ENCODE results near the gene CDKN2D. TPM values are rescaled to one million over a fixed set of nuclear protein-coding genes. Genes with fewer than 3 reads are reported as not detected.
"Not testable (repeated sequence)": the region's sequence is repeated elsewhere in the genome, so short reads cannot be mapped to it uniquely, and the experiment has no call there.

The CDKN2D gene
- total RNA-seq, 1 donor from 2014 or later = 17.1 TPM

GRCh38 chr19:10533646-10534386, 35.0 kb downstream of the CDKN2D start:
- H3K4me3 ChIP-seq (ENCODE audit: low read depth, low read length) = no peak overlapping the region
- no peak for TF ChIP-seq CTCF (conservative IDR thresholded peaks at IDR 0.05; ENCODE audit: low read depth, low read length)
- no peak for DNase-seq (ENCODE audit: low read depth)

GRCh38 chr19:10532457-10532856, 36.3 kb downstream of the CDKN2D start:
- DNase-seq (ENCODE audit: low read depth) = no peak
- TF ChIP-seq CTCF (conservative IDR thresholded peaks at IDR 0.05; ENCODE audit: low read depth, low read length) = no peak
- H3K4me3 ChIP-seq (ENCODE audit: low read depth, low read length) = no peak overlapping the region

DNA sequence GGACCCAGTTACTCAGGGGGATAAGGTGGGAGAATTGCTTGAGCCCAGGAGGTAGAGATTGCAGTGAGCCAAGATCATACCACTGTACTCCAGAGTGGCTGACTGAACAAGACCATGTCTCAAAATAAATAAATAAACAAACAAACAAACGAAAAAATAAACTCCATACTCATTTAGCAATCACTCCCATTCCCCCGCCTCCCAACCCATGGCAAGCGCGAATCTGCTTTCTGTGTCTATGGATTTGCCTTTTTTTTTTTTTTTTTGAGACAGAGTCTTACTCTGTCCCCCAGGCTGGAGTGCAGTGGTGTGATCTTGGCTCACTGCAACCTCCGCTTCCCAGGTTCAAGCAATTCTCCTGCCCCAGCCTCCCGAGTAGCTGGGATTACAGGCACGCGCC, 41.9 kb downstream of the CDKN2D start:
- not testable (repeated sequence) for H3K4me3 ChIP-seq (ENCODE audit: low read depth, low read length); DNase-seq (ENCODE audit: low read depth)

GRCh38 chr19:10525636-10526035, 43.1 kb downstream of the CDKN2D start:
- H3K4me3 ChIP-seq (ENCODE audit: low read depth, low read length) = no peak overlapping the region
- DNase-seq (ENCODE audit: low read depth) = no peak
- TF ChIP-seq CTCF (conservative IDR thresholded peaks at IDR 0.05; ENCODE audit: low read depth, low read length) = no peak

GRCh38 chr19:10523135-10523636, 45.6 kb downstream of the CDKN2D start:
- no peak overlapping the region for H3K4me3 ChIP-seq (ENCODE audit: low read depth, low read length)
- no peak for TF ChIP-seq CTCF (conservative IDR thresholded peaks at IDR 0.05; ENCODE audit: low read depth, low read length)
- no peak for DNase-seq (ENCODE audit: low read depth)

DNA sequence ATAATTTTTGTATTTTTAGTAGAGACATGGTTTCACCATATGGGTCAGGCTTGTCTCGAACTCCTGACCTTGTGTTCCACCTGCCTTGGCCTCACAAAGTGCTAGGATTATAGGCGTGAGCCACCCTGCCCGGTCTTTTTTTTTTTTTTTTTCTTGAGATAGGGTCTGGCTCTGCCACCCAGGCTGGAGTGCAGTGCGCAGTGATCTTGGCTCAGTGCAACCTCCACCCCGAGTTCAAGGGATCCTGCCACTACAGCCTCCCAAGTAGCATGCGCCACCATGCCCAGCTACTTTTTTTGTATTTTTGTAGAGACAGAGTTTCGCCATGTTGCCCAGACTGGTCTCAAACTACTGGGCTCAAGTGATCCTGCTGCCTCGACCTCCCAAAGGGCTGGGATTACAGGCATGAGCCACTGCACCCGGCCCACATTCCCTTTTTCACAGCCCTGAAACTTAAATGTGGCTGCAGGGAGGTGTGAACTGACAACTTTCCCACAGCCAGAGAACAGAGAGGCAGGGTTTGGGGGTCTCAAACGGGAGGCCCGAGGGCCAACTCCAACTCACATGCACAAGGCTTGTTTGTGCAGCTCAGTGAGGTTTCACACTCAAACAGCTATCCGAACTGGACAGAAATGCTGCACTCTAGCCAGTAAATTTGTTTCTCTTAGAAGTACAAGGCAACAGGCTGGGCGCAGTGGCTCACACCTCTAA, 47.2 kb downstream of the CDKN2D start:
- no peak overlapping the region for H3K4me3 ChIP-seq (ENCODE audit: low read depth, low read length)

More for the DNA sequence above, 47.2 kb downstream of the CDKN2D start:
- DNase-seq (ENCODE audit: low read depth) = no peak
- no peak for TF ChIP-seq CTCF (conservative IDR thresholded peaks at IDR 0.05; ENCODE audit: low read depth, low read length)

All from epithelial cell of proximal tubule (primary cell).